Measurements from ENCODE around the gene PLEKHA4. TPM values are rescaled to one million over a fixed set of nuclear protein-coding genes. Genes with fewer than 3 reads are reported as not detected.
"Not testable (repeated sequence)": the region's sequence is repeated elsewhere in the genome, so short reads cannot be mapped to it uniquely, and the experiment has no call there.

Gene PLEKHA4
- total RNA-seq, 4 donors from 2014 or later, result 2.8 to 5.1 (median 5.0) TPM

- WGBS, result 84% methylated on average over 13 of the region's 13 CpGs
- H3K4me3 ChIP-seq, result no peak overlapping the region
- no peak for DNase-seq (ENCODE audit: low spot score in 2 of 2)
- peaks cover 43% of the 10 kb centered on the region for H3K4me1 ChIP-seq
- no peak for TF ChIP-seq EP300 (IDR thresholded peaks at IDR 0.05)
- no peak for TF ChIP-seq CTCF (IDR thresholded peaks at IDR 0.05)
- TF ChIP-seq POLR2A (IDR thresholded peaks at IDR 0.05), result no peak
- TF ChIP-seq POLR2AphosphoS5 (IDR thresholded peaks at IDR 0.05), result no peak
- H3K9me3 ChIP-seq, result no peaks in the 10 kb centered on the region
- H3K36me3 ChIP-seq, result peaks cover 35% of the 10 kb centered on the region
- no peak overlapping the region for H3K27ac ChIP-seq
- no peaks in the 10 kb centered on the region for H3K27me3 ChIP-seq
These were observed 10.7 kb upstream of the PLEKHA4 start for GRCh38 chr19:48879025-48879637.

GRCh38 chr19:48878196-48879024 lies 10.0 kb upstream of the PLEKHA4 start:
- Histone ChIP-seq H3K27me3 (no peaks in the 10 kb centered on the region), H3K9me3 (no peaks in the 10 kb centered on the region), H3K36me3 (peaks cover 42% of the 10 kb centered on the region), H3K4me3 (no peak overlapping the region), H3K4me1 (peaks cover 50% of the 10 kb centered on the region), H3K27ac (no peak overlapping the region)
- TF ChIP-seq EP300 (IDR thresholded peaks at IDR 0.05), result no peak
- peak in 1 of 3 donors; percentile 67 for TF ChIP-seq POLR2AphosphoS5 (IDR thresholded peaks at IDR 0.05)
- TF ChIP-seq POLR2A (IDR thresholded peaks at IDR 0.05), result peak in 1 of 2 donors; percentile 4
- no peak for TF ChIP-seq CTCF (IDR thresholded peaks at IDR 0.05)
- DNase-seq (ENCODE audit: low spot score in 2 of 2), result no peak
- WGBS, result 57% methylated on average over 11 of the region's 11 CpGs

- DNase-seq (ENCODE audit: low spot score in 2 of 2), result no peak
- Histone ChIP-seq H3K9me3 (no peaks in the 10 kb centered on the region), H3K4me1 (peaks cover 54% of the 10 kb centered on the region), H3K36me3 (peaks cover 45% of the 10 kb centered on the region), H3K27me3 (no peaks in the 10 kb centered on the region), H3K4me3 (no peak overlapping the region), H3K27ac (no peak overlapping the region)
- TF ChIP-seq EP300 (IDR thresholded peaks at IDR 0.05), result no peak
- no peak for TF ChIP-seq CTCF (IDR thresholded peaks at IDR 0.05)
- TF ChIP-seq POLR2A (IDR thresholded peaks at IDR 0.05), result no peak
- TF ChIP-seq POLR2AphosphoS5 (IDR thresholded peaks at IDR 0.05), result no peak
- 87% methylated on average over 6 of the region's 6 CpGs for WGBS
These were observed 9.4 kb upstream of the PLEKHA4 start for GRCh38 chr19:48877855-48878195.

GRCh38 chr19:48876043-48876981 lies 7.9 kb upstream of the PLEKHA4 start:
- peak in 1 of 2 donors; percentile 83 for DNase-seq (ENCODE audit: low spot score in 2 of 2)
- peak overlapping the region; percentile 100 for H3K27ac ChIP-seq
- not testable (repeated sequence) for H3K27me3 ChIP-seq, H3K9me3 ChIP-seq
- 66% methylated on average over 30 of the region's 30 CpGs for WGBS
- peak overlapping the region; percentile 98 for H3K4me3 ChIP-seq
- TF ChIP-seq POLR2AphosphoS5 (IDR thresholded peaks at IDR 0.05) (peak in 1 of 3 donors; percentile 14), POLR2A (IDR thresholded peaks at IDR 0.05) (peak in 1 of 2 donors; percentile 52)
- peaks cover 45% of the 10 kb centered on the region for H3K36me3 ChIP-seq
- H3K4me1 ChIP-seq, result peaks cover 57% of the 10 kb centered on the region

- H3K4me3 ChIP-seq, result peak overlapping the region; percentile 98
- WGBS, result 8% methylated on average over 17 of the region's 17 CpGs
- peak in 1 of 2 donors; percentile 82 for DNase-seq (ENCODE audit: low spot score in 2 of 2)
- TF ChIP-seq EP300 (IDR thresholded peaks at IDR 0.05), result no peak
- no peak for TF ChIP-seq POLR2A (IDR thresholded peaks at IDR 0.05)
- TF ChIP-seq POLR2AphosphoS5 (IDR thresholded peaks at IDR 0.05), result peak in 1 of 3 donors; percentile 19
- H3K27ac ChIP-seq, result peak overlapping the region; percentile 100
- H3K27me3 ChIP-seq, result no peaks in the 10 kb centered on the region
- H3K4me1 ChIP-seq, result peaks cover 54% of the 10 kb centered on the region
- no peaks in the 10 kb centered on the region for H3K9me3 ChIP-seq
- H3K36me3 ChIP-seq, result peaks cover 45% of the 10 kb centered on the region
These were observed 6.1 kb upstream of the PLEKHA4 start for GRCh38 chr19:48874303-48875135.

Measured in suprapubic skin (tissue), 4 donors.